SK-N-SH (cell line): ENCODE measurements around the gene PLAGL2. TPM values are rescaled to one million over a fixed set of nuclear protein-coding genes. Genes with fewer than 3 reads are reported as not detected.

Source experiments
- CTCF ChIA-PET: fragments of 300-600, 350-600 bp; formaldehyde crosslinking; extraction: SDS; loops from one replicate; lab custom pipeline; 2021; lab: Yijun Ruan, JAX
- POLR2A ChIA-PET: fragments of 350-600 bp; sonication (Branson Sonifier 250); formaldehyde crosslinking; extraction: SDS; loops from one replicate; lab custom pipeline; 2020; ENCODE audit warnings: antibody characterized with exemption, inconsistent platforms; lab: Yijun Ruan, JAX
- DNase-seq: peaks from one replicate; pipeline ENCODE4 v3.0.0; 2012
- H2AFZ ChIP-seq: fragments of 200-600 bp; sonication (generic); 2 replicates; pipeline ENCODE4 v1.8.1; 2016; ENCODE audit warnings: antibody characterized with exemption, mild to moderate bottlenecking, low read depth
- H3F3A ChIP-seq: fragments of 200-600 bp; sonication (generic); replicated peaks from 2 replicates; pipeline ENCODE3; 2016; ENCODE audit warnings: antibody characterized with exemption, mild to moderate bottlenecking; ENCODE audit not compliant: insufficient read depth
- H3K27ac ChIP-seq, 2 experiments: fragments of 200-500 bp in 1 of 2; fragments of 200-600 bp in 1 of 2; sonication (Bioruptor generic) in 1 of 2; sonication (generic), shearing (Covaris generic) in 1 of 2; 2 replicates each; pipeline versions ENCODE4 v1.5.1 to v1.6.1; 2014 to 2016; ENCODE audit warnings: low read depth in 2 of 2, inconsistent platforms in 1 of 2, low read length in 1 of 2, mild to moderate bottlenecking in 1 of 2, mixed read lengths in 1 of 2
- H3K27me3 ChIP-seq: fragments of 200-600 bp; sonication (generic), shearing (Covaris generic); 2 replicates; pipeline ENCODE4 v1.6.1; 2016; ENCODE audit warnings: mixed run types; ENCODE audit not compliant: insufficient read depth
- H3K36me3 ChIP-seq, 2 experiments: fragments of 200-500 bp in 1 of 2; fragments of 200-600 bp in 1 of 2; sonication (Bioruptor generic) in 1 of 2; sonication (generic) in 1 of 2; replicated peaks in 1 of 2; 2 replicates each; pipeline versions ENCODE3 to v1.5.1; 2014 to 2016; ENCODE audit warnings: low read length in 1 of 2, mild to moderate bottlenecking in 1 of 2; ENCODE audit not compliant: insufficient read depth in 2 of 2, control insufficient read depth in 1 of 2
- H3K4me1 ChIP-seq, 2 experiments: fragments of 200-500 bp in 1 of 2; fragments of 200-600 bp in 1 of 2; sonication (Bioruptor generic) in 1 of 2; sonication (generic), shearing (Covaris generic) in 1 of 2; 2 replicates each; pipeline versions ENCODE4 v1.5.1 to v1.6.1; 2014 to 2016; ENCODE audit warnings: low read depth in 1 of 2, low read length in 1 of 2, mixed run types in 1 of 2; ENCODE audit not compliant: insufficient read depth in 2 of 2, control insufficient read depth in 1 of 2
- H3K4me2 ChIP-seq: fragments of 200-600 bp; sonication (generic), shearing (Covaris generic); 2 replicates; pipeline ENCODE4 v1.6.1; 2017; ENCODE audit warnings: mixed run types
- H3K4me3 ChIP-seq, 2 experiments: fragments of 200-500 bp in 1 of 2; fragments of 200-600 bp in 1 of 2; sonication (Bioruptor generic) in 1 of 2; sonication (generic), shearing (Covaris generic) in 1 of 2; 2 replicates each; pipeline versions ENCODE4 v1.5.1 to v1.8.1; 2014 to 2016; ENCODE audit warnings: low read depth in 2 of 2, inconsistent platforms in 1 of 2, low read length in 1 of 2, mild to moderate bottlenecking in 1 of 2, mixed read lengths in 1 of 2, moderate library complexity in 1 of 2
- H3K79me2 ChIP-seq: fragments of 200-600 bp; sonication (generic); 2 replicates; pipeline ENCODE4 v1.8.1; 2017; ENCODE audit warnings: mild to moderate bottlenecking; ENCODE audit not compliant: insufficient read depth
- H3K9ac ChIP-seq: fragments of 200-600 bp; sonication (generic); 2 replicates; pipeline ENCODE4 v1.6.1; 2017; ENCODE audit warnings: mixed run types
- H3K9me2 ChIP-seq: fragments of 200-600 bp; sonication (generic); 2 replicates; pipeline ENCODE4 v1.6.1; 2017; ENCODE audit warnings: mixed run types
- H3K9me3 ChIP-seq: fragments of 200-600 bp; sonication (generic); 2 replicates; pipeline ENCODE4 v1.6.1; 2017; ENCODE audit warnings: mixed run types, mild to moderate bottlenecking, moderate library complexity
- H4K20me1 ChIP-seq: fragments of 200-600 bp; sonication (generic); 2 replicates; pipeline ENCODE4 v1.6.1; 2017; ENCODE audit warnings: mild to moderate bottlenecking, mixed run types; ENCODE audit not compliant: insufficient read depth
- CTCF ChIP-seq: fragments of 200-600 bp; sonication (generic); IDR thresholded peaks from 2 replicates; pipeline ENCODE4 v1.6.1; 2017; ENCODE audit warnings: antibody characterized with exemption, mild to moderate bottlenecking, moderate library complexity
- JUND ChIP-seq: IDR thresholded peaks from 2 replicates; pipeline ENCODE4 v1.4.0; 2012
- MAX ChIP-seq: IDR thresholded peaks from 2 replicates; pipeline ENCODE4 v1.4.0; 2012; ENCODE audit warnings: low read depth
- MEF2A ChIP-seq: IDR thresholded peaks from 2 replicates; pipeline ENCODE4 v1.4.0; 2012; ENCODE audit warnings: low read depth, borderline replicate concordance
- MXI1 ChIP-seq: IDR thresholded peaks from 2 replicates; pipeline ENCODE4 v1.6.1; 2012; ENCODE audit warnings: mild to moderate bottlenecking, low read depth, low read length, improper control_type of control experiment
- NFIC ChIP-seq: IDR thresholded peaks from 2 replicates; pipeline ENCODE4 v1.4.0; 2012; ENCODE audit warnings: borderline replicate concordance
- NRF1 ChIP-seq: IDR thresholded peaks from 2 replicates; pipeline ENCODE4 v1.6.1; 2012; ENCODE audit warnings: low read depth, mild to moderate bottlenecking, low read length
- RFX5 ChIP-seq: IDR thresholded peaks from 2 replicates; pipeline ENCODE4 v1.6.1; 2012; ENCODE audit warnings: mild to moderate bottlenecking, improper control_type of control experiment, low read length
- RXRA ChIP-seq: IDR thresholded peaks from 2 replicates; pipeline ENCODE4 v1.4.0; 2012; ENCODE audit warnings: low read depth, mild to moderate bottlenecking, borderline replicate concordance
- TCF12 ChIP-seq: IDR thresholded peaks from 2 replicates; pipeline ENCODE4 v1.4.0; 2012
- YY1 ChIP-seq: IDR thresholded peaks from 2 replicates; pipeline ENCODE4 v1.4.0; 2012; ENCODE audit warnings: low read depth, mild to moderate bottlenecking
- WGBS: methylation state at CpG from one replicate; pipeline ENCODE4 v1.1.6; 2017; ENCODE audit warnings: low lambda C conversion rate; 5-methylcytosine and 5-hydroxymethylcytosine counted together
- polyA plus RNA-seq, 3 experiments: library from polyadenylated mRNA; depleted of rRNA; stranded (reverse); fragments of >200 nt; gene quantifications; 2 replicates each; pipeline ENCODE4 v1.2.3, GENCODE V29; 2012
- TF ChIP-seq, protein P1 (sequence below): fragments of 150-350 bp; IDR thresholded peaks from 2 replicates; pipeline ENCODE4 v1.6.1; 2016; ENCODE audit warnings: mild to moderate bottlenecking, low read depth, low read length

PLAGL2 gene
- polyA plus RNA-seq, 1 of the 3 experiments (the other 2 are of a cell fraction): 4.0 TPM

DNA sequence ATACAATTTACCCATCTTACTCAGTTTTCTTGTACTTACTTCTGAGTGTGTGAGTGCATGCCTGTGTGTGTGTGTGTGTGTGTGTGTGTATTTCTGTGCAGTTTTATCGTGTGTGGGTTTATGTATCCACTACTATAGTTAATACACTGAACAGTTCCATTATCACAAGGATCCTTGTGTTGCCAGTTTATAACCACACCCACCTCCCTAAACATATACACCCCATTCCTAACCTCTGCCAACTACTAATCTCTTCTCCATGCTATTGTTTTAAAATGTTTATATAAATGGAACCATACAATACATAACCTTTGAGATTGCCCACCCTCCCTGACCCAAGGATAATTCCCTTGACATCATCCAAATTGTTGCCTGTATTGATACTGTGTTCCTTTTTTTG, 18.8 kb upstream of the PLAGL2 start:
- DNase-seq: no peak
- no peaks in the 10 kb centered on the region for H3K79me2 ChIP-seq
- H3K4me2 ChIP-seq: no peak overlapping the region
- no peak overlapping the region for H3K9ac ChIP-seq
- no peak overlapping the region for H3K4me3 ChIP-seq
- CTCF ChIA-PET: interaction anchor here (1.7 kb wide), 1 partner anchor 393 kb away, joined by 4 read pairs; no protein-coding TSS in a partner anchor
- no peaks in the 10 kb centered on the region for H3K9me2 ChIP-seq
- H2AFZ ChIP-seq: no peak overlapping the region
- H3F3A ChIP-seq: no peaks in the 10 kb centered on the region
- H3K27me3 ChIP-seq: no peaks in the 10 kb centered on the region
- H3K4me1 ChIP-seq: no peaks in the 10 kb centered on the region
- no peaks in the 10 kb centered on the region for H3K9me3 ChIP-seq
- H3K36me3 ChIP-seq: peaks cover 14 to 39% of the 10 kb centered on the region in 2 experiments
- 100% methylated on average over 1 of the region's 1 CpG for WGBS
- no peaks in the 10 kb centered on the region for H4K20me1 ChIP-seq
- no peak overlapping the region for H3K27ac ChIP-seq
- TF ChIP-seq NFIC: no peak
- no peak for TF ChIP-seq RFX5
- no peak for TF ChIP-seq MEF2A
- TF ChIP-seq TCF12: no peak
- POLR2A ChIA-PET: no interaction called here

DNA sequence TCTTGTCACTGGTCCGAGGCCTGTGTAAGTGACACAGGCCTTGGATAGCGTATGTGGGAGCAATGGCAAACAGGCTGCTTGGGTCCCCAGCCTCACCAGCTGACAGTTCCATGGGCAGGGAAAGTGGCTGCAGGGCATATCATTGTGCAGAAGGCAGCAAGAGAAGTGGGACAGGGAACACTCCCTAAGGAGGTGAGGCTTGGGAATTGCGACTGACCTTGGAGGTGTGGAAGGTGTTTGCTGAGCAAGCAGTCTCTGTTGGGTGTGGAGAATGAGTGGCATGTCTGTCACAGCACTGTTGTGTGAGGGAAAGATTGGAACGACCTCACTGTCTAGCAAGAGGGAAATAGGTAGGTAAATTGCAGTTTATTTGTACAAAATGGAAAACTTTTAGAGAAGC, 16.9 kb upstream of the PLAGL2 start:
- Histone ChIP-seq H3K9ac (no peak overlapping the region), H2AFZ (no peak overlapping the region), H3K9me3 (no peaks in the 10 kb centered on the region), H3K9me2 (no peaks in the 10 kb centered on the region), H3K27me3 (no peaks in the 10 kb centered on the region), H3F3A (no peaks in the 10 kb centered on the region), H3K36me3 (peaks cover 12 to 35% of the 10 kb centered on the region in 2 experiments), H3K4me3 (no peak overlapping the region), H3K27ac (no peak overlapping the region), H4K20me1 (no peaks in the 10 kb centered on the region), H3K4me1 (no peaks in the 10 kb centered on the region), H3K4me2 (no peak overlapping the region), H3K79me2 (no peaks in the 10 kb centered on the region)
- DNase-seq: no peak
- 88% methylated on average over 4 of the region's 4 CpGs for WGBS
- TF ChIP-seq, protein P1, sequence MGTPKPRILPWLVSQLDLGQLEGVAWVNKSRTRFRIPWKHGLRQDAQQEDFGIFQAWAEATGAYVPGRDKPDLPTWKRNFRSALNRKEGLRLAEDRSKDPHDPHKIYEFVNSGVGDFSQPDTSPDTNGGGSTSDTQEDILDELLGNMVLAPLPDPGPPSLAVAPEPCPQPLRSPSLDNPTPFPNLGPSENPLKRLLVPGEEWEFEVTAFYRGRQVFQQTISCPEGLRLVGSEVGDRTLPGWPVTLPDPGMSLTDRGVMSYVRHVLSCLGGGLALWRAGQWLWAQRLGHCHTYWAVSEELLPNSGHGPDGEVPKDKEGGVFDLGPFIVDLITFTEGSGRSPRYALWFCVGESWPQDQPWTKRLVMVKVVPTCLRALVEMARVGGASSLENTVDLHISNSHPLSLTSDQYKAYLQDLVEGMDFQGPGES: no peak
- TF ChIP-seq RXRA (no peak), CTCF (no peak), NRF1 (no peak), YY1 (no peak), MAX (no peak), JUND (no peak), MXI1 (no peak)
- POLR2A ChIA-PET: no interaction called here
- CTCF ChIA-PET: interaction anchor here (1.7 kb wide), 1 partner anchor 391 kb away, joined by 4 read pairs; no protein-coding TSS in a partner anchor
